HUES64 (cell line): ENCODE results near the gene FHDC1.

Experiments
- H3K27ac ChIP-seq: 2 replicates; pipeline ENCODE4 v1.7.0; 2013; ENCODE audit warnings: low read depth, low read length, inconsistent platforms
- H3K27me3 ChIP-seq: 2 replicates; pipeline ENCODE4 v1.6.1; 2013; ENCODE audit warnings: mild to moderate bottlenecking, low read length; ENCODE audit not compliant: insufficient read depth
- H3K36me3 ChIP-seq: 2 replicates; pipeline ENCODE4 v1.6.1; 2013; ENCODE audit warnings: mild to moderate bottlenecking, low read length; ENCODE audit not compliant: insufficient read depth
- H3K4me1 ChIP-seq: 2 replicates; pipeline ENCODE4 v1.6.1; 2013; ENCODE audit warnings: mild to moderate bottlenecking, low read length, moderate library complexity; ENCODE audit not compliant: insufficient read depth
- H3K4me3 ChIP-seq: 2 replicates; pipeline ENCODE4 v1.5.1; 2013; ENCODE audit warnings: mild to moderate bottlenecking, low read length, moderate library complexity
- H3K9ac ChIP-seq: 2 replicates; pipeline ENCODE4 v1.6.1; 2013; ENCODE audit warnings: mild to moderate bottlenecking, low read depth, low read length
- H3K9me3 ChIP-seq: 2 replicates; pipeline ENCODE4 v1.6.1; 2013; ENCODE audit warnings: low read depth, low read length; ENCODE audit not compliant: insufficient read depth
- WGBS: fragments of 150-250, 120-280 bp; methylation state at CpG from one replicate; pipeline ENCODE4 v1.1.7; 2013; ENCODE audit warnings: missing lambda C conversion rate; 5-methylcytosine and 5-hydroxymethylcytosine counted together

The FHDC1 gene

GRCh38 chr4:152983221-152983620 is 47.1 kb downstream of the FHDC1 start:
- no peak overlapping the region for H3K4me3 ChIP-seq
- H3K9me3 ChIP-seq: no peaks in the 10 kb centered on the region
- H3K9ac ChIP-seq: no peak overlapping the region
- WGBS: 36% methylated on average over 7 of the region's 7 CpGs
- no peaks in the 10 kb centered on the region for H3K36me3 ChIP-seq
- H3K4me1 ChIP-seq: peaks cover 15% of the 10 kb centered on the region; the same call in 1 of the 2 replicates
- H3K27me3 ChIP-seq: no peaks in the 10 kb centered on the region
- H3K27ac ChIP-seq: no peak overlapping the region

DNA sequence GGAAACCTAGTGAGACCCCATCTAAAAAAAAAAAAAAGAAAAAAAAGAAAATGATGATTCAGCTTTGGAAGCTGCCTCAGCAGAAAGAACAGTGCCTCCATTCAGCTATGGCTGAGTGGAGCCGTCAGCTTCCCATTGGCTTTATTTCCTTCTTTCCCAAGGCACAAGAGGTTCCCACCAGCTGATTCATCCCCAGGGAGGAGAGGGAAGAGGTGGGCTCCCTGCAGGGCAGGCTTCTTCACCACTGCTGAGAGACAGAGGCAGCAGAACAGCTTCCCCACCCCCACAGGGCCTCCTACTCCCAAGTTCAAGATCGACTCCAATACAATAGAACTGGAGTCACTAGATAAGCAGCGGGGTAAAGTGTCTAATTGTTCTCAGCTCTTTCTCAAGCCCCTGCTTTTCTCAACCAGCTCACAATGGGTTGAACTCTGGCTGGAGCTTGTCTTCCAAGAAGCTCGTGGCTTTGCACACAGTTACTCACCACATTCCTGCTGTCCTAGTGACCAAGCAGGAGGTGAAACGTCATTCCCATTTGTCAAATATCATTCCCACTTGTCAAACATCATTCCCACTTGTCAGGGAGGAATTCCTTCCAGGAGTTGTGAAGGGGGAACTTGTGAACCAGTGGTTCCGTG is 47.8 kb downstream of the FHDC1 start:
- no peaks in the 10 kb centered on the region for H3K27me3 ChIP-seq
- WGBS: 61% methylated on average over 6 of the region's 6 CpGs
- no peaks in the 10 kb centered on the region for H3K36me3 ChIP-seq
- no peak overlapping the region for H3K9ac ChIP-seq
- no peaks in the 10 kb centered on the region for H3K9me3 ChIP-seq
- H3K27ac ChIP-seq: no peak overlapping the region
- H3K4me1 ChIP-seq: peaks cover 15% of the 10 kb centered on the region; the same call in 1 of the 2 replicates
- H3K4me3 ChIP-seq: no peak overlapping the region

DNA sequence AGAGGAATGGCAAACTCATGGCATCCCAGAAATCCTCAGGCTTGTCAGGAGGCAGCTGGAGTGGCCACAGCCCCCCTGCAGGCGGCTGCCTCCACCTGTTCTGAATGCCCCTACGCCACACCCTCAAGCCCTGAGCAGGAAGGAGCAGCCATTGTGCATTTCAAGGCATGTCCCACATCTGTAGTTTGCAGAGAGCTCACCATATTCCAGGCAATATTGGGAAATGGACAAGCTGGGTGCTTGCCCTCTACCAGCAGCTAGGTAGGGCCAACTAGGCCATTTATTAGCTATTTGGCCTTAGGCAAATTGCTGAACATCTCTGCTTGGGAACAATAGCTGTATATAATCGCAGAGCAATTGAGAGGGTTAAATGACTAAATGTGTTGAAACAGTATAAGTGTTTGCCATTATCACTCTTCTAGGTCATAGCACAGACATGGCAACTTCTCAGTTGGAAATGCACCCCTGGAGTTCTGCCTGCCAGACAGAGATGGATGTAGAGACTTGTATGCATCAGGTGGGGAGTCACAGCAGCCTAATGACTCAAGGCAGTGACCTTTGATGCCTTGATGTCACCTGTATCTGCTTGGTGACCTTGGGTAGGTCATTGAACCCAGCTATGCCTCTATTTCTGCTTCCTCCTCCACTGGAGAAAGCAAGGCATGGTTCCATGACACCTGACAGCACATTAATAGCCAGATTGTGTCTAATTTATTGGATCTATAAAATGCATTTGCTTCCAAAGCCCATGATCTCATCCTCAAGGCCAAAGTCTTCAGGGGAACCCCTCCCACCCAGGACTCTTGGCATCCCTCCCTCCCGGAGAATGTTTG is 52.8 kb downstream of the FHDC1 start:
- Histone ChIP-seq H3K27me3 (no peaks in the 10 kb centered on the region), H3K36me3 (no peaks in the 10 kb centered on the region), H3K4me1 (no peaks in the 10 kb centered on the region), H3K9me3 (no peaks in the 10 kb centered on the region), H3K27ac (no peak overlapping the region), H3K9ac (no peak overlapping the region), H3K4me3 (no peak overlapping the region)
- WGBS: 88% methylated on average over 4 of the region's 4 CpGs

DNA sequence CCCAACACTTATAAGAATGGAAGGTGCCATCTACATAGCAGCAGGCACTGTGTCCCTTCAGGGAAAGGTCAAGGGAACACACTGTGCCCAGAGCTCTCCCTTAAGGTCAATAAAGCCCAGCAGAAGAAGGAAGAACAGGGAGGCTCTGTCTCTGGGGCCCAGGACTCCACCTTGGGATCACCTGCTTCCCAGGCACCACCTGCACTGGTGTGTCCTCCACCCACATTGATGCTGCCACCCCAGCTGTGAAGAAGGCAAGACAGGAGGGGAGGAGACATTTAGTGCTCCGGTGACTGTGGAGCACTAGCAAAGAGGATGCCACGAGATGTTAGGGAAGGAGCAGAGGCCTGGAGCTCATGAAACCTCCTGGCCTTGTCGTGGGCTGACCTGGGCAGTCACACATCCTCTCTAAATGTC is 53.4 kb downstream of the FHDC1 start:
- Histone ChIP-seq H3K4me1 (no peaks in the 10 kb centered on the region), H3K27ac (no peak overlapping the region), H3K27me3 (no peaks in the 10 kb centered on the region), H3K4me3 (no peak overlapping the region), H3K9ac (no peak overlapping the region), H3K36me3 (no peaks in the 10 kb centered on the region), H3K9me3 (no peaks in the 10 kb centered on the region)
- 95% methylated on average over 3 of the region's 3 CpGs for WGBS

- no peaks in the 10 kb centered on the region for H3K4me1 ChIP-seq
- no peaks in the 10 kb centered on the region for H3K27me3 ChIP-seq
- no peak overlapping the region for H3K27ac ChIP-seq
- no peak overlapping the region for H3K9ac ChIP-seq
- no peak overlapping the region for H3K4me3 ChIP-seq
- 93% methylated on average over 8 of the region's 8 CpGs for WGBS
- no peaks in the 10 kb centered on the region for H3K36me3 ChIP-seq
- H3K9me3 ChIP-seq: no peaks in the 10 kb centered on the region
Measured at GRCh38 chr4:152990471-152991131, 54.5 kb downstream of the FHDC1 start.

DNA sequence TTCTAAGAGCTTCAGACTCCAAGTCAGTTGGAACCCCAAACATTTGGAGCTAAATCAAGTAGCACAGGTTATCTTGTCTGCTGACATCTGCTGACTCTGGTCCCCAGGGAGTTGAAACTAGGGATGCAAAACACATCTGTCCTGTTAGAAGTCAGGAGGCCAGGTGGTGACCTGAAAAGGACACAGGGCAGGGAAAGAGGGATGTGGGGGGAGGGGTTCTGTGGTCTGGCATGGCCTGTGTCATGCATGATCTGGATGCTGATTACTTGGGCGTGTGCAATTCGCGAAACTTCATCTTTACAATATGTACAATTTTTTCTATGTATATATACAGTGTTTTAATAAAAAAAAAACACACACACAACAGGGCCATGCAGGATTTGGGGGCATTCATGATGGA is 55.3 kb downstream of the FHDC1 start:
- H3K36me3 ChIP-seq: no peaks in the 10 kb centered on the region
- no peaks in the 10 kb centered on the region for H3K9me3 ChIP-seq
- H3K4me3 ChIP-seq: no peak overlapping the region
- no CpG with 5 or more reads among the region's 3 CpGs for WGBS
- no peak overlapping the region for H3K9ac ChIP-seq
- H3K27ac ChIP-seq: no peak overlapping the region
- H3K27me3 ChIP-seq: no peaks in the 10 kb centered on the region
- peaks cover 5% of the 10 kb centered on the region for H3K4me1 ChIP-seq

DNA sequence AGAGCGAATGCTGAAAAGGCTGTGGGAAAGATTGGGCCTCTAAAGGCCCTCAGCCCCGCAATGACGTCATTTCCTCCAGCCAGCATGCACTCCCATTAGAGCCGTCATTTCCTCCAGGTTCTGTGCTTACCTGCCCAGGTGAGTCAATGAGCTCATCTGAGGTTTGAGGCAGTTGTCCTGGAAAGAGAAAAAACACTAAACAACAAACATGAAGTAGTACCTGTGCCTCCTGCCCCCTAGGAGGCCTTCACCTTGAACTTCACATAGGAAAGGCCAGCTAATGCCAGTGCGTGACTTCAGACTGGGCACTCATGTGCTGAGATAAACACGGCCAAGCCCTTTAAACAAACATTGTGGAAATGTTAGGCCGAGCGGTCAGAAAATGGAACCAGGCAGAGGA is 55.9 kb downstream of the FHDC1 start:
- Histone ChIP-seq H3K27me3 (no peaks in the 10 kb centered on the region), H3K4me1 (peaks cover 10% of the 10 kb centered on the region), H3K27ac (no peak overlapping the region), H3K9me3 (no peaks in the 10 kb centered on the region), H3K36me3 (no peaks in the 10 kb centered on the region), H3K4me3 (no peak overlapping the region), H3K9ac (no peak overlapping the region)
- WGBS: 91% methylated on average over 8 of the region's 8 CpGs

DNA sequence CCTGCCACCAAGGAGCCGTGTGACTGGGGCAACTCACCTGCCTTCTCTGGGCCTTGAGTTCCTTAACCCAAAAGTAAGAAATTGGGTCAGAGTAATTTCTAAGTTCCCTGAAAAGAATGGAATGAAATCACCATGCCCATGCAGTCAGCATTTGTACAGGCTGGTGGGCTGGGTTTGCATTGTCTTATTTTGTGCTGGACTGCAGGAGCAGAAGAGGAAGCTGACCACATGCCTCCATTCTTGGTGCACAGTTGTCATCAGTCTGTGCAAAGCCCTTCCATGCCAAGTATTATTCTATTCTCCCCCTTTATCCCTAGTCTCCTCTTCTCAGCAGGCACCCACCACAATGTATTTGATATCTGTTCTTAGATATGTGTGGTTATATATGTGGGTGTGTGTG is 56.3 kb downstream of the FHDC1 start:
- Histone ChIP-seq H3K9me3 (no peaks in the 10 kb centered on the region), H3K4me3 (no peak overlapping the region), H3K36me3 (no peaks in the 10 kb centered on the region), H3K4me1 (peaks cover 10% of the 10 kb centered on the region), H3K27ac (no peak overlapping the region), H3K27me3 (no peaks in the 10 kb centered on the region), H3K9ac (no peak overlapping the region)
- 85% methylated on average over 1 of the region's 1 CpG for WGBS

DNA sequence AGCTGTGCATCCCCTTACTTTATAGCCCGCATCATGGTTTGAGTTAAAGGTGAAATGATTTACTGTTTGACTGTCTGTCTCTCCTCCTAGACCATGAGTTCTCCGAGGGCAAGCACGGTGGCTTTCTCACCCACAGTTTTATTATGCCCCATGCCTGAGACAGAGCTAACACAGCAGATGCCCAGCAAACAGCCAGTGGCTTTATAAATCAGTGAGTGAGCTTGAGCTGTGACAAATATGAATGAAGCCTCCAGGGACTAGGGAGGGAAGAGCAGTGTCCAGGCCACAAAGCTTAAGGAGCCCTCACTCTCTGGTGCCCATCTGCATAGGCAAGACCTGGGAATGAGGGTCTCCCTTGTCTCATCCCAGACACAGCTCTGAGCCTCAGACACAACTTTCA is 57.9 kb downstream of the FHDC1 start:
- Histone ChIP-seq H3K27ac (no peak overlapping the region), H3K36me3 (no peaks in the 10 kb centered on the region), H3K9ac (no peak overlapping the region), H3K9me3 (no peaks in the 10 kb centered on the region), H3K4me3 (no peak overlapping the region), H3K4me1 (peaks cover 10% of the 10 kb centered on the region), H3K27me3 (no peaks in the 10 kb centered on the region)
- 89% methylated on average over 3 of the region's 3 CpGs for WGBS

- Histone ChIP-seq H3K9ac (no peak overlapping the region), H3K4me1 (peaks cover 10% of the 10 kb centered on the region), H3K9me3 (no peaks in the 10 kb centered on the region), H3K27me3 (no peaks in the 10 kb centered on the region), H3K4me3 (no peak overlapping the region), H3K36me3 (no peaks in the 10 kb centered on the region), H3K27ac (no peak overlapping the region)
- WGBS: 63% methylated on average over 8 of the region's 8 CpGs
Measured at GRCh38 chr4:152996111-152996571, 60.0 kb downstream of the FHDC1 start.

GRCh38 chr4:152996672-152997071 is 60.5 kb downstream of the FHDC1 start:
- no peaks in the 10 kb centered on the region for H3K27me3 ChIP-seq
- H3K9me3 ChIP-seq: no peaks in the 10 kb centered on the region
- 53% methylated on average over 6 of the region's 6 CpGs for WGBS

More at GRCh38 chr4:152996672-152997071, 60.5 kb downstream of the FHDC1 start:
- Histone ChIP-seq H3K4me3 (no peak overlapping the region), H3K27ac (no peak overlapping the region), H3K4me1 (peaks cover 16% of the 10 kb centered on the region), H3K9ac (no peak overlapping the region), H3K36me3 (no peaks in the 10 kb centered on the region)
